ENCODE data around the gene SH3BGRL3.

Gene SH3BGRL3

DNA sequence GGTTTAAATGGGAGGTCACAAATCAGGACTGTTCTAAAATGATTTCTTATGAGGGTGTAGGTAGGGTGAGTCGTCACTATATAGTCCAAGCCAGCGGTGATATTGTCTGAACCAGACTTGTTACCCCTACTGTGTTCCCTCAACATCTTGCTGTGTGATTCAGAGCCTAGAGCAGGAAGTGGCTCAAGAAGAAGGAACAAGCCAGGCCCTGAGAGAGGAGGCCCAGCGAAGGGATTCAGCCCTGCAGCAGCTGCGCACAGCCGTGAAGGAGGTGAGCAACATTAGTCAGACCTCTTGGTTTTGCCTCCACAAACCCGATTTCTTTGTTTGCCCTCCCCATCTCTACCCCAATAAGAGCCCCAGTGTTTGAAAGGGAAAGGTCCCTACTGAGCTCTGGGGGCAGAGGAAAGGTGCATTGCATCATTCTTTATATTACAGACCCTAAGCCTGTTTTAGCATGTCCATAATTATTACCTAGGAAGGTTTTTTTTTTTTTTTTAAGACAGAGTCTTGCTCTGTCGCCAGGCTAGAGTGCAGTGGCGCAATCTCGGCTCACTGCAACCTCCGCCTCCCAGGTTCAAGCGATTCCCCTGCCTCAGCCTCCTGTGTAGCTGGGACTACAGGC is 5.0 kb upstream of the SH3BGRL3 start:
- Histone ChIP-seq H3K9ac (ENCODE audit: insufficient read length) (no peak overlapping the region), H3K27ac (peak overlapping the region; percentile 25; the same call in 1 of the 2 replicates), H3K36me3 (ENCODE audit: insufficient read depth, low read length) (peaks cover 72% of the 10 kb centered on the region), H3K4me3 (no peak overlapping the region), H3K9me3 (ENCODE audit: low read depth, low read length) (no peaks in the 10 kb centered on the region)
- DNase-seq (ENCODE audit: low read depth, low spot score) = no peak
- no peak for TF ChIP-seq FOXP2 (optimal IDR thresholded peaks at IDR 0.05; ENCODE audit: control extremely low read depth, extremely low read length, insufficient read depth)
- TF ChIP-seq POLR2AphosphoS5 (IDR thresholded peaks at IDR 0.05; ENCODE audit: borderline replicate concordance, low read depth, low read length) = no peak
- TF ChIP-seq EZH2 (IDR thresholded peaks at IDR 0.05) = no peak

DNA sequence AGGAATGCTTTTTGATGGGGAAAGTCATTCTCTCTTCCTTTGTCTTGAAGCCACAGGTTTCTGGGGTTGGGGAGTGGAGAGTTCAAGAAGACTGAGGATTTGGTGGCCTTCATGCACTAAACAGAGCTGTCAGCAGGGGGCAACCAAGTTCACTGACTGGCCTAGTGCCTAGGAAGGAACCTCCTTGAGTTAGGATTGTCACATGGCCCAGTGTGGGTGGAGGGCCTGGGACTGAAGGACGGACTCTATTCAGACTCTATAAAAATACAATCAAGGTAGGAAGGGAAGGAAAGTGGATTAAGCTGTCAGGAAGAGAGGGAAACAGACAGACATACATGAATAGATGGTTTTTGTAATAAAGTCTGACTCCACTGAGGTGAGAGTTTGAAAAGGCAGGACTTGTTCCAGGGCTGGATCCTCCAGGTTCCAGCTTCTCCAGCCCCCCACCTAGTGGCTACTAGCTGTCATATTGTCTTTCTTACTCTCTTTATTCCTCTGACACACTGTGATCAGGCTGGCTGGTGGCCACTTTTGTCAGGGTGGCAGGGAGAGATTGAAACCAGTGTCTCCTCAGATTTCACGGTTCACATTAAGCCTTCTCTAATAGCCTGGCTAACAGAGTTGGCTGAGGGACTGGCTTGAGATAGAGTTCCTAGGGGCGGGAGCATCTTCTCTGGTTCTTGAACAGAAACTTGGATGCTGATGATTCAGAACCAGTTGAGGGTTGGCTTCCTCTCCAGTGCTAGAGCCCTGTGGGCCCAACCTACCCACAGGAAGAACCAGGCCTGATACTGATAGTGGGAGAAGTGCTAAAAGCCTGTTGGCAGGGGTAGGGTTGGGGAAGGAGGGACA is 4.1 kb upstream of the SH3BGRL3 start:
- Histone ChIP-seq H3K27ac (peak overlapping the region; percentile 52; the same call in 1 of the 2 replicates), H3K9me3 (ENCODE audit: low read depth, low read length) (no peaks in the 10 kb centered on the region), H3K4me3 (no peak overlapping the region), H3K9ac (ENCODE audit: insufficient read length) (peak overlapping the region; percentile 4), H3K36me3 (ENCODE audit: insufficient read depth, low read length) (peaks cover 63% of the 10 kb centered on the region)
- no peak for TF ChIP-seq POLR2AphosphoS5 (IDR thresholded peaks at IDR 0.05; ENCODE audit: borderline replicate concordance, low read depth, low read length)
- TF ChIP-seq FOXP2 (optimal IDR thresholded peaks at IDR 0.05; ENCODE audit: control extremely low read depth, extremely low read length, insufficient read depth) = no peak
- no peak for TF ChIP-seq EZH2 (IDR thresholded peaks at IDR 0.05)
- DNase-seq (ENCODE audit: low read depth, low spot score) = peak; percentile 35

DNA sequence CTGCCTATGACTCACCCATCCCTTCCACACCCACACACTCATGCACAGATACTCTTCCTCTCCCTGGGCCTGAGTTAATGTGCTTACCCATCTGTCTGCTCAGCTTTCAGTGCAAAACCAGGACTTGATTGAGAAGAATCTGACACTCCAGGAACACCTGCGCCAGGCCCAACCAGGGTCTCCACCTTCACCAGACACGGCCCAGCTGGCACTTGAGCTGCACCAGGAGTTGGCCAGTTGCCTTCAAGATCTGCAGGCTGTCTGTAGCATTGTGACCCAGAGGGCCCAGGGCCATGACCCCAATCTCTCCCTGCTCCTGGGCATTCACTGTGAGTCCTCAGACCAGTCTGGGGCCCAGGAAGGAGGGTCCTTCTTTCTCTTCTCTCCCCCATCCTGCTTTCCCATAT is 3.5 kb upstream of the SH3BGRL3 start:
- H3K36me3 ChIP-seq (ENCODE audit: insufficient read depth, low read length) = peaks cover 56% of the 10 kb centered on the region
- H3K4me3 ChIP-seq = no peak overlapping the region
- H3K9ac ChIP-seq (ENCODE audit: insufficient read length) = no peak overlapping the region
- no peak overlapping the region for H3K27ac ChIP-seq
- TF ChIP-seq FOXP2 (optimal IDR thresholded peaks at IDR 0.05; ENCODE audit: control extremely low read depth, extremely low read length, insufficient read depth) = no peak
- no peak for TF ChIP-seq EZH2 (IDR thresholded peaks at IDR 0.05)
- TF ChIP-seq POLR2AphosphoS5 (IDR thresholded peaks at IDR 0.05; ENCODE audit: borderline replicate concordance, low read depth, low read length) = no peak
- no peak for DNase-seq (ENCODE audit: low read depth, low spot score)
- no peaks in the 10 kb centered on the region for H3K9me3 ChIP-seq (ENCODE audit: low read depth, low read length)

DNA sequence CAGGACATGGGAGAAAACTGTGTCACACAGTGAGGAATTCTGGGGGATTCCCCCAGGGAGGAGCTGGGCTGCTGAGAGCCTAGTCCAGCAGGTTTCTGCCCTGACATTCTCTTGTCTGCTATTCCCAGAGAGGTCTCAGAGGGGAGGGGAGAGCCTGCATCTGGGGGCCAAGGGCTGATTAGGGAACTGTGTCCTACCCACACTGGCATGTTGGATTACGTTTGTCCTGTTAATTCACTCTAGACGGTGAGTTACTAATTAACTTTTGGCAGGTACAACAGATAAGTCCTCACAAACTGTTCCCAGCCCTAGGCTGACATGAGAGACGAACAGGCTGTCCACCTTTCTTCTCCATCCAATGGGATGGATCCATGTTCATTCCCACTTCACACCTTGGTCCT is 2.6 kb upstream of the SH3BGRL3 start:
- DNase-seq (ENCODE audit: low read depth, low spot score) = no peak
- Histone ChIP-seq H3K9me3 (ENCODE audit: low read depth, low read length) (no peaks in the 10 kb centered on the region), H3K9ac (ENCODE audit: insufficient read length) (no peak overlapping the region), H3K4me3 (no peak overlapping the region), H3K27ac (no peak overlapping the region), H3K36me3 (ENCODE audit: insufficient read depth, low read length) (peaks cover 49% of the 10 kb centered on the region)
- TF ChIP-seq POLR2AphosphoS5 (IDR thresholded peaks at IDR 0.05; ENCODE audit: borderline replicate concordance, low read depth, low read length) (no peak), FOXP2 (optimal IDR thresholded peaks at IDR 0.05; ENCODE audit: control extremely low read depth, extremely low read length, insufficient read depth) (no peak), EZH2 (IDR thresholded peaks at IDR 0.05) (no peak)

DNA sequence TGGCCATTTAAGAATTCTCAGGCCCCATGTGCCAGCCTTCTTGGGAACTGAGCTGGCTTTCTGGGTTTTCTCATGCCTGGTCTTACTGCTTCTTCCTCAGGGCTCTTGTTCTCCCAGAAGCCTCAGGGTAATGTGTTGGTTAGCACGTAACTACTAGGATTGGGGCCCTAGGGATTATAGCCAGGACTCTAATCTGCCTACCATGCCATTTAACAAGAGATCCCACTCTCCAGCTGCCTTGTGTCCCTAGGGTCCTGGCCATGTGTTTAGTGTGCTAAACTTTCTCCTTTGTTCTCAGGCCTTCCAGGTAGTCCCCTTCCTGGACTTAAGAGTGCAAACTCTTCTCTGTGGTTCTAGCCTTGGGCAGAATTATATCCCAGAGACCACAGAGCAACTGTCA is 2.2 kb upstream of the SH3BGRL3 start:
- Histone ChIP-seq H3K27ac (no peak overlapping the region), H3K9me3 (ENCODE audit: low read depth, low read length) (no peaks in the 10 kb centered on the region), H3K4me3 (no peak overlapping the region), H3K36me3 (ENCODE audit: insufficient read depth, low read length) (peaks cover 47% of the 10 kb centered on the region), H3K9ac (ENCODE audit: insufficient read length) (no peak overlapping the region)
- no peak for DNase-seq (ENCODE audit: low read depth, low spot score)
- TF ChIP-seq FOXP2 (optimal IDR thresholded peaks at IDR 0.05; ENCODE audit: control extremely low read depth, extremely low read length, insufficient read depth) = no peak
- TF ChIP-seq EZH2 (IDR thresholded peaks at IDR 0.05) = no peak
- TF ChIP-seq POLR2AphosphoS5 (IDR thresholded peaks at IDR 0.05; ENCODE audit: borderline replicate concordance, low read depth, low read length) = no peak

DNA sequence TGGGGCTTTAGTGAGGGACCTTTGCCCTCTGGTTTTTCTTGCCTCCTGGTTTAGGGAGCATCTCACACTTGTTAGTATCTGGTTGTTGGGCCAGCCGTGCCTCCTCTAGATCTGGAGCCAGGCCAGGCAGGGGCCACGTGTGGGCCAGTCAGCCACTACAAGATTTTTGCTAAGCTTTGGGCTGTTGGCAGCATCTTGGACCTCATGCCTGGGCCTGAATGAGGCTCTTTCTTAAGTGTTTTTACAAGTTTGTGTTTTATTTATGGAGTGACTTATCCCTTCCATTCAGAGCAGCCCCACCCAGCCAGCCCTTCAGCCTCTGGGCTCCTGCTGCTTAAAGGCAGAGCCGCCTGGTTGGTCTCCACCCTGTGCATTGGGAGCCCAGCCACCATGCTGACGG is 1.6 kb upstream of the SH3BGRL3 start:
- Histone ChIP-seq H3K4me3 (no peak overlapping the region), H3K27ac (no peak overlapping the region), H3K9ac (ENCODE audit: insufficient read length) (no peak overlapping the region), H3K36me3 (ENCODE audit: insufficient read depth, low read length) (peaks cover 42% of the 10 kb centered on the region), H3K9me3 (ENCODE audit: low read depth, low read length) (no peaks in the 10 kb centered on the region)
- TF ChIP-seq FOXP2 (optimal IDR thresholded peaks at IDR 0.05; ENCODE audit: control extremely low read depth, extremely low read length, insufficient read depth) = no peak
- no peak for TF ChIP-seq POLR2AphosphoS5 (IDR thresholded peaks at IDR 0.05; ENCODE audit: borderline replicate concordance, low read depth, low read length)
- TF ChIP-seq EZH2 (IDR thresholded peaks at IDR 0.05) = no peak
- DNase-seq (ENCODE audit: low read depth, low spot score) = no peak

DNA sequence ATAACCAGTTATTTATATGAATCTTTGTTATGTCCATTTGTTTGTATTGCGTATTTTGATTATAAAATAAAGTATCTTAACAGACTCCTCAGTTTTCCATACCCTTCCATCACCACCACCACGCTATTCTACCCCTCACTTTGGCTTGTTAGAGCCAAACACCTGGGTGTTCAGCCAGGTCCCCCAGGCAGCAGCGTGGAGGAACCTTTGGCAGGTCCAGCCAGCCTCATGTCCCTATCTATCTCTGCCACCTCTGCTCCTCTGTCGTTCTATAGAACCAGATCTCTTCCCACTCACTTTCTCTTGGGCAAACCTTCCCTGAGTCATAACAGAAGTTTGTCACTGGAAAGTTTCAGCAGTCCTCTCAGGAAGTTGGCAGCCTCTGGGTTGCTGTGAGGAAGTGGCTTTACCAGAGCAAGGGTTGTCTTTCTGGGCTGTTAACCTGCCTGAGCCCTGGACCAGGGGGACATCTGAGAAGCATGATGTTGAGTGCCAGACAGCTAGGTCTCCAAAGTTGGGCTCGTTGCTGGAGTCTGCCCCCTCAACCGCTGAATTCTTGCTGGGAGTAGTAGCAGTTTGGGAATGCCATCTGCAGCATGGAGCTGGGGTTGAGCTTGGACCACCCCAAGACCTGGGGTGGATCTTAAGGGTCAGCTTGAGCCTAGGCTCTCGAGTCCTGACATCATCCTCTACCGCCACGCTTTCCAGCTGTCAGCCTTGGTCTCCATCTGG is 996 bp upstream of the SH3BGRL3 start:
- DNase-seq (ENCODE audit: low read depth, low spot score) = no peak
- Histone ChIP-seq H3K9ac (ENCODE audit: insufficient read length) (peak overlapping the region; percentile 76), H3K36me3 (ENCODE audit: insufficient read depth, low read length) (peaks cover 42% of the 10 kb centered on the region), H3K4me3 (peak overlapping the region; percentile 97), H3K9me3 (ENCODE audit: low read depth, low read length) (no peaks in the 10 kb centered on the region), H3K27ac (0 out of 2 replicates have a peak overlapping the region, but pooled peaks have one; percentile 44)
- no peak for TF ChIP-seq POLR2AphosphoS5 (IDR thresholded peaks at IDR 0.05; ENCODE audit: borderline replicate concordance, low read depth, low read length)
- TF ChIP-seq FOXP2 (optimal IDR thresholded peaks at IDR 0.05; ENCODE audit: control extremely low read depth, extremely low read length, insufficient read depth) = no peak
- TF ChIP-seq EZH2 (IDR thresholded peaks at IDR 0.05) = no peak

Measured in SK-N-MC (cell line).